Mucosa of gallbladder (tissue), 1 donor: ENCODE results near the gene SLCO4A1. TPM values are rescaled to one million over a fixed set of nuclear protein-coding genes. Genes with fewer than 3 reads are reported as not detected.

ENCODE experiments used
- DNase-seq: peaks from one replicate; pipeline ENCODE4 v3.0.0-alpha.2; 2020; ENCODE audit warnings: low spot score
- total RNA-seq: library from RNA; stranded (reverse); gene quantifications from one replicate; pipeline ENCODE4 v1.2.1, GENCODE V29; 2021
- donor health status: DM: no; HTN: no; CAD: no.

Gene SLCO4A1
- total RNA-seq, 1 donor from 2014 or later = 5.9 TPM

DNA sequence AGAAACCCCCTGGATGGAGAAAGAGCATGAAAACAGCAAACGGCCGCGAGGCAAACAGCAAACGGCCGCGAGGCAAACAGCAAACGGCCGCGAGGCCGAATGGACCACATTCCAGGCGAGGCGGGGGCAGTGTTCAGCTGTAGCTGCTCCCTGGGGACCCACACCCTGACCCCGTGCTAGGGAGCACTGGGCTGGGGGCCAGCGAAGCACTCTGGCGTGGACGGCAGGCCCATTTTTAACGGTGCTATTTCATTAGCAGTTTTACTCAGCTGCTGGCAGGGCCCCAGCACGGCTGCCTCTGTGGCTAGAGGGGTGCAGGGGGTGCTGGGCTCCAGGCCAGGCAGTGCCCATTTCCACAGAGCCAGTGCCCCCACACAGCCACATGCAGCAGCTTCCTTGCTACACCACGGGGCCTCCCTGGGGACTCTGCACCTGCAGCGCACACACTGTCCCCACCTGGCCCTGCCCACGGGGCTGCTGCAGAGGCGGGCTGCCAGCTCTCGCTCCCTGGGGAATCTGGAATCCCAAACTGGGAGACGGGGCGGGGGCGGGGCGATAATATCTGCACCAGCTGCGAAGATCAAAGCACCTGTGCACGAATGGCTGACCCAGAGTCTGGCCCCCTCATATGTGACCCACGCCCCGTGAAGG is 35.6 kb upstream of the SLCO4A1 start:
- no peak for DNase-seq

GRCh38 chr20:62607366-62608217 is 34.7 kb upstream of the SLCO4A1 start:
- DNase-seq = no peak

- DNase-seq = no peak
These were observed 34.1 kb upstream of the SLCO4A1 start for GRCh38 chr20:62608218-62608565.

DNA sequence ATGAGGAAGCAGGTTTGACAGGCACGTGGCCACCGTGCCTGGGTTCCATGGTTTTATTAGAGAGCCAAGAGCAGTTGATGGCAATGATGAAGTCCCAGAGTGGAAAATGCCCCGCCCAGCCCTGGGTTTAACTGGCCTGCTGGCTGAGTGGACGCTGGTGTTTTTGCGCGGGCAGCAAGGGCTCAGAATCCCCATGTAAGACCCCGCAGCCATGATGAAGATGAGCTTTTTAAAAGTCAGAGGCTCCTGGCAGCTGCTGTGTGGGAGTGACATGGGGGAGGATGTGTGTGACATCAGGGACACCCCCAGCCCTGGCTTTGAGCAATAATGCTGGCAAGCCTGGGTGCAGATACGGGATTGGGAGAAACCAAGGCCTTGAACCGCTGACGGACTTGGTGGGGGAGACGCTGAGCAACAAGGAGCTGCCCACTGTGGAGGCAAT is 33.0 kb upstream of the SLCO4A1 start:
- DNase-seq = no peak

DNA sequence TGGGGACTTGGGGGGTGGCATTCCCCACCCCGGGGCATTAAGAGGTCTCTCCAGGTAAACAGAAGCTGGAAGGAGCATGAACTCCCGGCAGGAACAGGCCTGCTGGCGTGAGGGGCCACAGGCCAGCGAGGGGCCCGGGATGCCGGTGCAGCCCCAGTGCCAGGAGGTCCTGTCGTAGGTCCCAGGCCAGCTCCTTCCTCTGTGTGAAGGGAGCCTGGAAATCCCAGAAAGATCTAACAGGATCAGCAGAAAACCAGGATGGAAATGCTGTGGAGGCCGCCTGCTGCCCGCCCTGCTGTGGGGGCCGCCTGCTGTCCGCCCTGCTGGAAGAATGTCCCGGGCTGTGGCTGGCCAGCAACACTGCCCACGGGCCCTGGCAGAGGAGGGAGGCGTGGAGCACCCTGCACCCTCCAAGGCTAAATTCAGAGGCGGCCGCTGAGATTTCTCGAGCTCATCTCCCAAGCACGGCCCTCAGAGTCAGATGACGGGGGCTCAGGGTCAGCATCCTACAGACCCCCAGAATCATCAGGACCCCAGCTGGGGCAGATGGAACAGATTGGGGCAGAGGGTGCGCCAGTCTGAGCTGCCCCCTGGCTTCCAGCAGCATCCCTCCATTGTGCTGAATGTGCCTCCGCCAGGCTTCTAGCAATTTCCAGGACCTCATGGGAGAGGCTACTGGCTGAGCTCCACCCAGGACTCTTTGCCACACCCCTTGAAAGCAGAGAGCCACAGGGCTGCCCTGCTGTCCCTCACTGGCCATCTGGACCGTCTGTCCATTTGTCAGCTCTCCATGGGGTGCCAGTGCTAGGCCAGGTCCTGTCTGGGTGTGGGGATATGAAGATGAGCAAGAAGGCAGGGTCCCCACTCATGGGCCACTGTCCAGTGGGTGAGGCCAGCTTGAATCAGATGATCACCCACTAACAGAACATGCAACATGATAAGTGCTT is 32.2 kb upstream of the SLCO4A1 start:
- no peak for DNase-seq

- no peak for DNase-seq
These were observed 31.3 kb upstream of the SLCO4A1 start for GRCh38 chr20:62611012-62611411.

DNA sequence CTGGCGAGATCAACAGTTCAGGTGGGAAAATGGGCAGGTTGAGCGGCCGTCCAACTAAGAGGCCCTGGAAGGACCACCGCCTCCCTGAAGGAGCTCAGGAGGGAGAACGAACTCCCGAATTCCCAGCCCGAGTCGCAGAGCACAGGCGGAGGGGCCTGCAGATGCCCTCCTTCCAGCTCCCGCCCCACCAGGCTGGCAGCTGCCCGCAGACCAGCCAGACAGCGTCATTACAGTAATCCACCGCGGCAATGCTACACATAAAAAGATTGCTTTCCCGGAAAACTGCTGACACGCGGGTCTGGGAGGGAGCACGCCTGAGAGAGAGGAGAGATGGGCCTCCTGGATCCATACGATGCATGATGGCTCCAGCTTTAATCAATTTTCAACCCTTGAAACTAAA is 30.5 kb upstream of the SLCO4A1 start:
- no peak for DNase-seq

- DNase-seq = no peak
These were observed 28.0 kb upstream of the SLCO4A1 start for GRCh38 chr20:62614085-62614960.

DNA sequence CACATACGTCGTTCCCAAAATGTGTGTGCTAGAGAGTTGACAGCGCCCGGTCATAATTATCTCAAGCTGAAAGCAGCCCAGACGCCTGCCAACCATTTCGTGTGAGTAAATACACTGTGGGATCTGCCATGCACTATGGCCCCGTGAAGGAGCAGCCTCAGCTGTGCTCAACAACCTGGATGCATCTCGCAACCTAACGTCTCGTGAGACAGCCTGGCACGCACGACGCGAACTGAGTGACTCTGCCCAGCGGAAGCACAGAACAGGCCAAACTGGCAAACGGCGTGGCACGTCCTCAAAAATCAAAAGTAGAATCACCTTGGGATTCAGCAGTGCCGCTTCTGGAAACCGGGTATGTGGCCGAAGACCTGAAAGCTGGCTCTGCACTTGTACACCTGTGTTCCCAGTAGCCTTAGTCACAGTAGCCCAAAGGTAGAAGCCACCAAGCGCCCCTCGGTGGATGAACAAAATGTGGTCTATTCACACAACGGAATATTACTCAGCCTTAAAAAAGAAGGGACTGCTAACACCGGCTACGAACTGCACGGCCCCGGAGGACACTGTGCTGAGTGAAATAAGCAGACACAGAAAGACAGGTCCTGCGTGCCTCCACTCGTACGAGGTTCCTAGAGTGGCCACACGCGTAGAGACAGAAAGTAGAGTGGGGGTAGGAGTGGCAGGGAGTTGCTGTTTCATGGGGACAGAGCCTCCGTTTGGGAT is 27.2 kb upstream of the SLCO4A1 start:
- DNase-seq = no peak

DNA sequence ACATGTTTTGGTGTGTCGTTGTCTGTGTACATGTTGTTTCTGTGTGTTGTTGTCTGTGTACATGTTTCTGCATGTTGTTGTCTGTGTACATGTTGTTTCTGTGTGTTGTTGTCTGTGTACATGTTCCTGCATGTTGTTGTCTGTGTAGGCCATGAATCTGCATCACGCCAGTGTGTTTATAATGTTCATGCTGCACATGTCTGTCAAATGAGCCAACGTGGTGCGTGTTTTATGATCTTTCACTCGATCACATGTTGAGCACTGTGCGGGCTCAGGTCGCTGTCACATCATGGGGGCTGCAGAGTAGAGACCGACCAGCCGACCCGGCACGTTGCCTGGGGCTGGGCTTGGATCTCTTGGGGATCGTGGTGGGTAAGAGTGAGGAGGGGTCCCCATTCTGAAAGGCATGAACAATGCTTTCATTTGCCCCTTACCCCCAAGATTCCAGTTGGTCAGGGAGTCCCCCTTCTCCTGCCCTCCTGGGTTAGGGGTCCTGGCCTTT is 26.5 kb upstream of the SLCO4A1 start:
- DNase-seq = no peak

DNA sequence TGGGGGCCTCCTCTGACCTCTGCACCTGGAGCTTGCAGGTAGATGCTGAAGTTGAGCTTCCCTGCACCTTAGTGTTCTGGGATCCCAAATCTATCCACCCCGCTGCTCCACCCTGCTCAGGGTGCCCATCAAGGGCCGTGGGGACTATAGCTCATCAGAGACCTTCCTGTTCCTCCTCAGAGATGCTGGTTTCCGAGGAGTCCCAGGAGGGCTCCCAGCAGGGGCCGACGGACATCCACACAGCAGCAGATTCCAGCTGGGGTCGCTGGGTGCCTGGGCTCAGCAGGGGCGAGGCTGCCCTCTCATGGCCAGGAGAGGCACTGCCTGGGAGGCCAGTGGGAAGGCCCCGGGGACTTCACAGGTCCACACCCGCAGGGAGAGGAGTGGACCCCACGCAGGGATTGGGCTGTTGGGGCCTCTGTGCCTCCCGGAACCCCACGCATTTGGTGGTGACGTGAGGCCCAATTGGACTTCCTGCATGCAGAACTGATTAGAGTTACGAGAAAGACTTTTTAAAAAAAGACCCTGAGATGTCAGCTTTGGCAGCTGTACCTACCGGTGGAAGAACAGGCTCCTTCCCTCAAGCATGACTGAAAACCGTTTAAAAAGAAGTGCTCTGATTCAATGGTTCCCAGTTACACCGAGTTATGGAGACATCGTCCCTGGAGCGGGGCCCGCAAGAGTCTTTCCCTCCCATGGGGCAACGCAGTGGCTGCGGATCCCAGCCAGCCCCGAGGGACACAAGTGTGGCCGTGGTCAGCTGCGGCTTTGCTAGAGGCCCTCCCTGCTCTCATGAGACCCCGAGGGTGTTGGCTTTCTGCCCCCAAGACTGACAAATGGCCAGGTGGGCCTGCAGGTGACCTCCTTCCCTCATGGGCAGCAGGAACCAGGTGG is 25.3 kb upstream of the SLCO4A1 start:
- peak; percentile 73 for DNase-seq

DNA sequence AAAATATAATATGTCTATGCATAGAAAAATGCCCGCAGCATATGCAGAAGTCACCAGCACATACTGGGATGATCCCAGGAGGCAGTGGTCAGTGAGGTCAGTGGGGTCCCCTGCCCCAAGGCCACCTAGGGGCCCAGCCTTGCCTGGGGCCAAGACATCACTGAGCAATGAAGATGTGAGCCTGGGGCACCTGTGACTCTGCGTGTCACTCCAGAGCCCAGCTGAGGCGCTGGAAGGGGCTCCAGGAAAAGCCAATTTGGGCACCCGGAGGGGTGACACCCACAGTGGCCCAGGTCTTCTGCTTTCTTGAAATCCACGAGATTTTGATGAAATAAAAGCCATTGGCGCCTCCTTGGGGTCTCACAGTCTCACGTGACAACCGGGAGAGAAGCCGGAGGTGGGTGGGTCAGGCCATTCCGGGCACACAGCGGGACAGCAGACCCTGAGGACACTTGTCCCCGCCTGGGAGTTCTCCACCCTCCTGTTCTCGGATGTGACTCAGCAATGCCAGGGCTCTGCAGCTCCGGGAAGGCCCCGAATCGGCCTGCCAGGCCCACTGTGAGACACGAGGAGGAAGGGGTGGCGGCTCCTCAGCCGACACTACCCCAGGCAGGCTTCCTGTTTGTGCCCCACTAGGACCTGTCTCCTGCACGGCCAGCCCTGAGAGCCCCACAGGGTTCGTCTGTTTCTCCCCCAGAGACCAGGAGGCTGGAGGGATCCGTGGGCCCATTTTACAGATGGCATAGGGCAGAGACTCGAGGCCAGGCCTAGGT is 24.4 kb upstream of the SLCO4A1 start:
- no peak for DNase-seq

- no peak for DNase-seq
These were observed 23.4 kb upstream of the SLCO4A1 start for GRCh38 chr20:62618611-62619529.

DNA sequence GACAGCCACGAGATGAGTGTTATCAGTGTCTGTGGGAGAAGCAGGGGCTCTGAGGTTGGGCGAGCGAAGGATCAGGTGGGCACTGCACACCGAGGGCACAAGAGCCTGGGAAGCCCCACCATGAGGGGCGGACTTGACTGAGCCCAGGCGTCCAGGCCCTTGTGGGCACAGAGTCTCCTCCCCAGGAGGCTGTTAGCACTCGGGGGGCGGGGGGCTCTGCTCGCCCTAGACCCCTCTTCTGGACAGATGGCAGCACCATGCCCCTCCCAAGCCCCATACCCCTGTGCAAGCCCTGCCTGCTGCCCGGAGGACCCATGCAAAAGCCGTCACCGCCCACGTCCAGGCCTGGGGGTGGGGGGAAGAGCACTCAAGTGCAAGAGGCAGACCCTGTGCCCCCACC is 21.7 kb upstream of the SLCO4A1 start:
- DNase-seq = no peak

DNA sequence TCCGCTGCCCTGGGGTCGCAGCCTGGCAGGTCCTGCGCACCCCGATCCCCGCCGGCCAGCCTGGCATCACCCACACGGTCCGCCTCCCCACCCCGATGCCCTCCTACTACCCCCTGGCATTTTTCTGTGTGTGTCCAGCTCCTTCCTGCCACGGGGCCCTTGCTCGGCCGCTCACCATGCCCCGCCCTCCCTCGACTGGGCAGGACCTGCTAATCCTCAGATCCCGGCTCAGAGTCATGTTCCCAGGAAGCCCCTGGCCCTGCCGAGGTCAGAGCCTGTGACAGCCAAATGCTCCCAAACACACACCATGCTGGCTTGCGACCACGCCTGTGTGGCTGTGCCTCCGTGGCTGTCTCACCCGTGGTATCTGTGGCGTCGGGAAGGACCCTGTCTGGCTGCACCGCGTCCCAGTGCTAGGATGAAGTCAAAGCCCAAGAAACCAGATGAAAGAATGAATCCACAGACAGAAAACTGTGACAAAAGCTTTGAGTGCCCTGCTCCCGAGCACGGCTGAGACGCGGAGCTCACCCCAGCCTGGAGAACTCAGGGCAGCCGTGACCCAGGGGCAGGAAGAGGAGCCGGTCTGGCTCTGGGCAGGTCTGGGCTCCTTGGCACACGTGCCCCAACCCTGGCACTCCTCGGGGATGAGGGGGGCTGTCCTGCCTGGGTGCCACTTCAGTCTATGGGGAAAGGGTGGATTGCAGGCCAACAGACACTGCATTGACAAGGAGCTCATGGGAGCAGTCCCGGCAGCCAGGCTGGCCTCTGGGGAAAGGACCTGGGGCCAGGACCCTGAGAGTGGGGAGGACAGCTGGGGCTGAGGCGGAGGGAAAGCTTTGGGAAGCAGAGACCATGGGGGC is 20.8 kb upstream of the SLCO4A1 start:
- no peak for DNase-seq

DNA sequence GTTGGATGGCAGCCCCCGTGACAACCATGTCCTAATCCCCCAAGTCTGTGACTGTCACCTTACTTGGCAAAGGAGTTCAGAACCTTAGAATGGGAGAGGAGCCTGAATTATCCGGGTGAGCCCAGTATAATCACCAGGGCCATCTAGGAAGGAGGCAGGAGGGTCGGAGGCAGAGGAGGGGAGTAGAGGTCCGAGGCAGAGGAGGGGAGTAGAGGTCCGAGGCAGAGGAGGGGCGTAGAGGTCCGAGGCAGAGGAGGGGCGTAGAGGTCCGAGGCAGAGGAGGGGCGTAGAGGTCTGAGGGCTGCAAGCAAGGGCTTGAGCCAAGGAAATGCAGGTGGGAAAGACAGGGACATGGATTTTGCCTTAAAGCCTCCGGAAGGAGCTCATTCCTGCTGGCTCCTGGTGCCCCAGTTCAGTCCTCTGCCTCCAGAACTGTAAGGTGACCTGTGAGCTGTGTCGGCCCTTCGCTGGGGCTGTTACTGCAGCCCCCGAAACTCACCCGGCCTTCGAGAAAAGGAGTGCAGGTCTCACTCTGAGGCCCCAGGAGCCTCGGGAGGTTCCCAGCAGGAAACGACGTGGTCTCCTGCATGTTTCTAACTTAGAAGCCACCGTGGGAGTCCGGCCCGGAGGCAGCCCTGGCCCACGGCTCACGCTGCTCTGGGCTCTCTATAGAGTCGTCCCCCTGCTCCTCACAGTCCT is 20.0 kb upstream of the SLCO4A1 start:
- DNase-seq = no peak
